Fibroblast of mammary gland (primary cell): ENCODE data around the gene FANCL.
"Not testable (repeated sequence)": the region's sequence is repeated elsewhere in the genome, so short reads cannot be mapped to it uniquely, and the experiment has no call there.

Experiments
- DNase-seq: peaks from one replicate; pipeline ENCODE4 v3.0.0-alpha.2; 2010; ENCODE audit warnings: low read depth
- H3K4me3 ChIP-seq: 2 replicates; pipeline ENCODE4 v1.5.1; 2011; ENCODE audit warnings: low read depth, mild to moderate bottlenecking, low read length, moderate library complexity; ENCODE audit not compliant: control insufficient read depth
- CTCF ChIP-seq: conservative IDR thresholded peaks from 2 replicates; pipeline ENCODE4 v1.5.1; 2011; ENCODE audit warnings: low read depth, low read length, inconsistent platforms; ENCODE audit not compliant: control insufficient read depth, insufficient read depth

FANCL gene

DNA sequence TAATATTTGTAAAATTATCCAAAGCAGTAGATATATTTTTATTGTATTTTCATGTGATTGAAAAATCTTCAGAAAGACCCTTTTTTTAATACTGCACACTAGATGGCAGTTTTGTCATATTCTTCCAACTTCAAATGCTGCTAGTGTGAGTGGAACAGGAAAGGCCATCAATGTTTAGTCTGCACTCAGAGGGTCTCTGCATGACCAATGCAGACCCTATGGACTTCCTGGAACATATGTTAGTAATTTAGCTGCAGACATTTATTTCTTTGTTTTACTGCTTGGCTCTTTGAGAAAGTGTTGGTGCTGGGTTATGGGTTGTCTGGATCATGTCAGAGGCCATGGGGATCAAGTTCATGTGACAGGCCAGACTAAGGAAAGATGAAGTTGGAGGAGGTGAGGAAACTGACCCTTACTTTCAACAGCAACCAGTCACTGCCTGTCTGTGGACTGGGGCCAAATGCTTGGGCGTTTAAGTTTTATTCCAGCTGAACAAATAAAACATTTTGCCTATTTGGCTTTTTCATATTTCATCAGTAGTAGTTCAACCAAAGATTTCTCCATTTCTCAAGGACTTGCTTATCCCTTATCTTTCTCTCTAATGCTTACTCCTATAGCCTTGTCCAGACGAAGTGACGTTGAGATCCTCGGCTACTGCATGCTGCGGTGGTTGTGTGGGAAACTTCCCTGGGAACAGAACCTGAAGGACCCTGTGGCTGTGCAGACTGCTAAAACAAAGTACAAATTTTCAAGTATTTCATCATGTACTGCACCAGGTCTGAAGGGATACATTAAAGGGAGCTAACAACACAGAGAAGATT lies 109.7 kb downstream of the FANCL start:
- TF ChIP-seq CTCF = no peak
- peak; percentile 84 for DNase-seq
- no peak overlapping the region for H3K4me3 ChIP-seq

GRCh38 chr2:58130238-58130637 lies 110.9 kb downstream of the FANCL start:
- no peak for DNase-seq
- no peak for TF ChIP-seq CTCF
- no peak overlapping the region for H3K4me3 ChIP-seq

DNA sequence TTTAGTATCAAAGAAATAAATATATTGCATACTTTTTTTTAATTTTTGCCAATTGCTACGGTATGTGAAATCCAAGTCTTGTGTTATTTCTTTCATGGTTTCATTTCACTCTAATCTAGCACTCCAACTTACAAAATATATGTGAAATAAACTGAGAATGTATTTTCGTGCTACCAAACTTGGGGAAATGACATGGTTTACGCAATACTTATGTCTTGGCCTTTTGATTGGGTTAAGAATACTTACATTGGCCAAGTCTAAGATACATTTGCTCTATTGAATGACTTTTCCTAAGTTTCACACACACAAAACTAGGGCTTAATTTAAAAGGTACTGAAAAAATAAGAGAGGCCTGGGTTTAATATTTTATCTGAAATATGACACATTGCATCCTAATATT lies 114.0 kb downstream of the FANCL start:
- no peak overlapping the region for H3K4me3 ChIP-seq
- no peak for DNase-seq
- no peak for TF ChIP-seq CTCF

- H3K4me3 ChIP-seq = no peak overlapping the region
- no peak for TF ChIP-seq CTCF
- DNase-seq = no peak
Observed at GRCh38 chr2:58122540-58122939, 118.6 kb downstream of the FANCL start.

DNA sequence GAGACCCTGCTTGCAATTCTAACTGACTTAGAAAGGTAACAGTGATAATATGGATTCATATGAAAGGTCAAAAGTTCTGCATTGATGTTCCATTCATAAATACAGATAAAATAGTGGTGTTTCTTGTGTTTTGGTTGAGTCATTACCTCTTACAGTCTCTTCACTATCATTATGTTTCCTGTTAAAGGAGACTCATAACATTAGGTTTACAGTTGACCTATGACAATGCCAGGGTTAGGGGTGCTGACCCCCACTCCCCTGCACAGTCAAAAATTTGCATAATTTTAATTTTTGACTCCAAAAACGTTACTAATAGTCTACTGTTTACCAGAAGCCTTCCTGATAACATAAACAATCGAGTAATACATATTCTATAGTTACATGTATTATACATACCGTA lies 119.1 kb downstream of the FANCL start:
- H3K4me3 ChIP-seq = no peak overlapping the region
- DNase-seq = no peak
- TF ChIP-seq CTCF = no peak

DNA sequence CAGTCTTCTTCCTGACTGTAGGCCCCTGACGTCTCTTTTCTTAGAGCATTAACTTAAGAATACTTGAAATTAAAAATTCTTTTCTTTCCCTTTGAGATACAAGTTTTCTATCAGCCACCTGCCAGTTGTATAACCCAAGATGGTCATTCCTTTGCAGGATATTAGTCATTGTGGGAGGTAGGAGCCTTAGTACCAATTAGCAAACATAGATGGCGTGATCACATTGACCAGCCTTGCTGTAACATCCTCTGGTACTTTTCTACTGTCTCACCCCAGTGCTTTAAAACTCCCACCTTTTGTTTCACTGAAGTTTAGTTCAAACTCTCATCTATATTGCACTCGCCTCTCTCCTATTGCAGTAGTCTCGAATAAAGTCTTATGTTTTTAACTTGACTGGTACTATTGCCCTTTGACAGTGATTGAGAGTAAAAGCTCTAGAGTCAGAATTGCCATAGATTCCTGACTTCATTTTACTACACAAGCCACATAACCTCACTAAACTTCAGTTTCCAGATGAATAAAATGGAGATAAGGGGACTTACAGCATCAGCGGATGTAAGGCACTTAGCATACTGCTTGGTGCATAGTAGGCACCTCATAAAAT lies 120.4 kb downstream of the FANCL start:
- H3K4me3 ChIP-seq = no peak overlapping the region
- no peak for TF ChIP-seq CTCF
- DNase-seq = no peak

DNA sequence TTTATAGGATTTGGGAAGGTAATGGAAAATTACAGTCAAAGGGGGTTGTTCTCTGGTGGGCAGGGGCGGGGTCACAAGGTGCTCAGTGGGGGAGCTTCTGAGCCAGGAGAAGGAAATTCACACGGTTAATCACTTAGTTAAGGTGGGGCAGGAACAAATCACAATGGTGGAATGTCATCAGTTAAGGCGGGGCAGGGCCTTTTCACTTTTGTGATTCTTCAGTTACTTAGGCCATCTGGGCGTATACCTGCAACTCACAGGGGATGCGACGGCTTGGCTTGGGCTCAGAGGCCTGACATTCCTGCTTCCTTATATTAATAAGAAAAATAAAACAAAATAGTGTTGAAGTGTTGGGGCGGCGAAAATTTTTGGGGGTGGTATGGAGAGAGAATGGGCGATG lies 127.6 kb downstream of the FANCL start:
- DNase-seq, H3K4me3 ChIP-seq: not testable (repeated sequence)
